HEK293 (cell line): Measurements from ENCODE around the gene PDXK.

Experiments used
- CTCF ChIA-PET: fragments of 350-600 bp; formaldehyde crosslinking; extraction: SDS; loops from one replicate; lab custom pipeline; 2021; ENCODE audit warnings: antibody characterized with exemption; lab: Yijun Ruan, JAX
- POLR2A ChIA-PET: fragments of 300-600 bp; formaldehyde crosslinking; extraction: SDS; loops from one replicate; lab custom pipeline; 2020; ENCODE audit warnings: antibody characterized with exemption, inconsistent platforms; lab: Yijun Ruan, JAX
- H3K27ac ChIP-seq: fragments of 200-500 bp; sonication (Bioruptor generic); 2 replicates; pipeline ENCODE4 v1.5.1; 2014; ENCODE audit warnings: low read depth, low read length, control low read depth, inconsistent platforms; ENCODE audit errors: extremely low read depth
- H3K36me3 ChIP-seq, 2 experiments: fragments of 200-500 bp in 1 of 2; sonication (Bioruptor generic) in 1 of 2; 1 replicate in 1 of 2; 2 replicates in 1 of 2; pipeline ENCODE4 v1.5.1; 2014 to 2017; ENCODE audit warnings: inconsistent platforms in 2 of 2, low read length in 2 of 2; ENCODE audit not compliant: control insufficient read depth in 2 of 2, insufficient read depth in 1 of 2
- H3K4me1 ChIP-seq: fragments of 200-500 bp; sonication (Bioruptor generic); 2 replicates; pipeline ENCODE4 v1.5.1; 2014; ENCODE audit warnings: mild to moderate bottlenecking, low read length, inconsistent platforms; ENCODE audit not compliant: control insufficient read depth, insufficient read depth
- H3K4me3 ChIP-seq: 2 replicates; pipeline ENCODE4 v1.5.1; 2011; ENCODE audit warnings: low read depth, mild to moderate bottlenecking, control low read depth, low read length, moderate library complexity
- H3K9me3 ChIP-seq: fragments of 200-500 bp; sonication (Bioruptor generic); 2 replicates; pipeline ENCODE4 v1.5.1; 2014; ENCODE audit warnings: low read depth, low read length, inconsistent platforms; ENCODE audit not compliant: control insufficient read depth, insufficient read depth
- CTCF ChIP-seq: fragments of 450-650 bp; formaldehyde crosslinking; IDR thresholded peaks from 2 replicates; pipeline ENCODE4 v1.5.1; 2016; ENCODE audit warnings: missing biosample characterization, missing genetic modification characterization
- IKZF3 ChIP-seq: fragments of 450-650 bp; IDR thresholded peaks from 2 replicates; pipeline ENCODE4 v1.5.0; 2018; ENCODE audit warnings: missing biosample characterization, mild to moderate bottlenecking, missing genetic modification characterization, moderate library complexity
- KLF1 ChIP-seq: fragments of 450-650 bp; formaldehyde crosslinking; IDR thresholded peaks from 2 replicates; pipeline ENCODE4 v1.5.1; 2016; ENCODE audit warnings: missing biosample characterization, missing genetic modification characterization
- KLF17 ChIP-seq: fragments of 450-650 bp; formaldehyde crosslinking; IDR thresholded peaks from 2 replicates; pipeline ENCODE4 v1.5.1; 2016; ENCODE audit warnings: missing biosample characterization, missing genetic modification characterization
- PATZ1 ChIP-seq: fragments of 450-650 bp; formaldehyde crosslinking; IDR thresholded peaks from 2 replicates; pipeline ENCODE4 v1.5.1; 2016; ENCODE audit warnings: missing biosample characterization, missing genetic modification characterization
- SCRT2 ChIP-seq: fragments of 450-650 bp; formaldehyde crosslinking; IDR thresholded peaks from 2 replicates; pipeline ENCODE4 v1.5.1; 2016; ENCODE audit warnings: missing biosample characterization, missing genetic modification characterization
- TRIM28 ChIP-seq: IDR thresholded peaks from 2 replicates; pipeline ENCODE4 v1.6.1; 2011; ENCODE audit warnings: low read length, control low read depth, borderline replicate concordance
- ZBTB26 ChIP-seq: fragments of 450-650 bp; formaldehyde crosslinking; optimal IDR thresholded peaks from 2 replicates; pipeline ENCODE3; 2016; ENCODE audit warnings: missing biosample characterization, mild to moderate bottlenecking, missing genetic modification characterization
- ZBTB48 ChIP-seq: fragments of 450-650 bp; formaldehyde crosslinking; IDR thresholded peaks from 2 replicates; pipeline ENCODE4 v1.5.1; 2016; ENCODE audit warnings: missing biosample characterization, missing genetic modification characterization
- ZBTB7A ChIP-seq: fragments of 450-650 bp; formaldehyde crosslinking; IDR thresholded peaks from 2 replicates; pipeline ENCODE4 v1.5.1; 2016; ENCODE audit warnings: low read depth, missing biosample characterization, missing genetic modification characterization
- ZNF169 ChIP-seq: fragments of 450-650 bp; formaldehyde crosslinking; IDR thresholded peaks from 2 replicates; pipeline ENCODE4 v1.5.1; 2016; ENCODE audit warnings: missing biosample characterization, missing genetic modification characterization
- ZNF184 ChIP-seq: fragments of 450-650 bp; IDR thresholded peaks from 2 replicates; pipeline ENCODE4 v1.5.1; 2018; ENCODE audit warnings: missing biosample characterization, mild to moderate bottlenecking, missing genetic modification characterization
- ZNF292 ChIP-seq: fragments of 450-650 bp; formaldehyde crosslinking; IDR thresholded peaks from 2 replicates; pipeline ENCODE4 v1.5.1; 2016; ENCODE audit warnings: low read depth, missing biosample characterization, missing genetic modification characterization, borderline replicate concordance
- ZNF335 ChIP-seq: fragments of 450-650 bp; formaldehyde crosslinking; conservative IDR thresholded peaks from 2 replicates; pipeline ENCODE4 v1.5.1; 2016; ENCODE audit warnings: missing biosample characterization, missing genetic modification characterization
- ZNF404 ChIP-seq: fragments of 450-650 bp; formaldehyde crosslinking; IDR thresholded peaks from 2 replicates; pipeline ENCODE4 v1.5.1; 2017; ENCODE audit warnings: missing biosample characterization, missing genetic modification characterization
- ZNF423 ChIP-seq: fragments of 450-650 bp; formaldehyde crosslinking; IDR thresholded peaks from 2 replicates; pipeline ENCODE4 v1.5.1; 2016; ENCODE audit warnings: missing biosample characterization, missing genetic modification characterization
- ZNF596 ChIP-seq: fragments of 450-650 bp; IDR thresholded peaks from 2 replicates; pipeline ENCODE4 v1.5.0; 2018; ENCODE audit warnings: missing biosample characterization, mild to moderate bottlenecking, missing genetic modification characterization, moderate library complexity
- ZNF600 ChIP-seq: fragments of 450-650 bp; formaldehyde crosslinking; IDR thresholded peaks from 2 replicates; pipeline ENCODE4 v1.5.1; 2016; ENCODE audit warnings: missing biosample characterization, missing genetic modification characterization
- ZNF645 ChIP-seq: fragments of 450-650 bp; formaldehyde crosslinking; IDR thresholded peaks from 2 replicates; pipeline ENCODE4; 2016; ENCODE audit warnings: missing biosample characterization, missing genetic modification characterization
- ZNF677 ChIP-seq: fragments of 450-650 bp; IDR thresholded peaks from 2 replicates; pipeline ENCODE4 v1.5.0; 2018; ENCODE audit warnings: missing biosample characterization, mild to moderate bottlenecking, missing genetic modification characterization, moderate library complexity
- ZNF692 ChIP-seq: fragments of 450-650 bp; formaldehyde crosslinking; IDR thresholded peaks from 2 replicates; pipeline ENCODE4 v1.5.1; 2016; ENCODE audit warnings: missing biosample characterization, missing genetic modification characterization
- ZNF707 ChIP-seq: fragments of 450-650 bp; formaldehyde crosslinking; IDR thresholded peaks from 2 replicates; pipeline ENCODE4 v1.5.1; 2016; ENCODE audit warnings: missing biosample characterization, missing genetic modification characterization
- ZNF76 ChIP-seq: fragments of 450-650 bp; formaldehyde crosslinking; IDR thresholded peaks from 2 replicates; pipeline ENCODE4; 2016; ENCODE audit warnings: low read depth, missing biosample characterization, missing genetic modification characterization, borderline replicate concordance
- ZSCAN30 ChIP-seq: fragments of 450-650 bp; IDR thresholded peaks from 2 replicates; pipeline ENCODE4 v1.5.1; 2018; ENCODE audit warnings: missing biosample characterization, mild to moderate bottlenecking, missing genetic modification characterization, moderate library complexity
- ZXDB ChIP-seq: fragments of 450-650 bp; formaldehyde crosslinking; IDR thresholded peaks from 2 replicates; pipeline ENCODE4 v1.5.1; 2016; ENCODE audit warnings: missing biosample characterization, missing genetic modification characterization
- TF ChIP-seq, protein P1 (sequence below): fragments of 450-650 bp; formaldehyde crosslinking; IDR thresholded peaks from 2 replicates; pipeline ENCODE4 v1.5.1; 2016; ENCODE audit warnings: missing biosample characterization, missing genetic modification characterization

PDXK gene

GRCh38 chr21:43775795-43776430, 57.0 kb downstream of the PDXK start, which contains the start of gene CSTB (continued):
- TF ChIP-seq ZXDB (tag by site-specific recombination) (peak; percentile 74; the same call in 1 of the 2 replicates), ZNF596 (tag by site-specific recombination) (no peak), ZNF76 (peak; percentile 43; the same call in 1 of the 2 replicates), KLF17 (tag by site-specific recombination) (0 out of 2 replicates have a peak, but pooled peaks have one; percentile 26), ZNF692 (tag by site-specific recombination) (peak; percentile 87), ZNF292 (0 out of 2 replicates have a peak, but pooled peaks have one; percentile 39), ZNF184 (tag by site-specific recombination) (peak; percentile 73; the same call in 1 of the 2 replicates), ZBTB26 (peak; percentile 95), ZSCAN30 (peak; percentile 80), ZNF404 (no peak), ZNF423 (tag by site-specific recombination) (peak; percentile 90), ZNF600 (tag by site-specific recombination) (peak; percentile 70), ZBTB48 (peak; percentile 46), ZBTB7A (no peak; the same call in 1 of the 2 replicates), ZNF677 (0 out of 2 replicates have a peak, but pooled peaks have one; percentile 21), IKZF3 (peak; percentile 21; the same call in 1 of the 2 replicates), TRIM28 (no peak), ZNF335 (tag by site-specific recombination) (peak; percentile 61), ZNF169 (tag by site-specific recombination) (no peak)

- no peak overlapping the region for H3K4me3 ChIP-seq
- no peaks in the 10 kb centered on the region for H3K9me3 ChIP-seq
- no peaks in the 10 kb centered on the region for H3K4me1 ChIP-seq
- ChIA-PET CTCF (no interaction called here), POLR2A (interaction anchor here (1.2 kb wide), 1 partner anchor 233 kb away, joined by 4 read pairs; no protein-coding TSS in a partner anchor)
- peaks cover 4 to 20% of the 10 kb centered on the region in 2 experiments; a peak in 2 of 3 replicates for H3K36me3 ChIP-seq
- H3K27ac ChIP-seq = no peak overlapping the region
- no peak for TF ChIP-seq CTCF (tag by site-specific recombination)
- TF ChIP-seq PATZ1 = 0 out of 2 replicates have a peak, but pooled peaks have one; percentile 16
- TF ChIP-seq, protein P1, sequence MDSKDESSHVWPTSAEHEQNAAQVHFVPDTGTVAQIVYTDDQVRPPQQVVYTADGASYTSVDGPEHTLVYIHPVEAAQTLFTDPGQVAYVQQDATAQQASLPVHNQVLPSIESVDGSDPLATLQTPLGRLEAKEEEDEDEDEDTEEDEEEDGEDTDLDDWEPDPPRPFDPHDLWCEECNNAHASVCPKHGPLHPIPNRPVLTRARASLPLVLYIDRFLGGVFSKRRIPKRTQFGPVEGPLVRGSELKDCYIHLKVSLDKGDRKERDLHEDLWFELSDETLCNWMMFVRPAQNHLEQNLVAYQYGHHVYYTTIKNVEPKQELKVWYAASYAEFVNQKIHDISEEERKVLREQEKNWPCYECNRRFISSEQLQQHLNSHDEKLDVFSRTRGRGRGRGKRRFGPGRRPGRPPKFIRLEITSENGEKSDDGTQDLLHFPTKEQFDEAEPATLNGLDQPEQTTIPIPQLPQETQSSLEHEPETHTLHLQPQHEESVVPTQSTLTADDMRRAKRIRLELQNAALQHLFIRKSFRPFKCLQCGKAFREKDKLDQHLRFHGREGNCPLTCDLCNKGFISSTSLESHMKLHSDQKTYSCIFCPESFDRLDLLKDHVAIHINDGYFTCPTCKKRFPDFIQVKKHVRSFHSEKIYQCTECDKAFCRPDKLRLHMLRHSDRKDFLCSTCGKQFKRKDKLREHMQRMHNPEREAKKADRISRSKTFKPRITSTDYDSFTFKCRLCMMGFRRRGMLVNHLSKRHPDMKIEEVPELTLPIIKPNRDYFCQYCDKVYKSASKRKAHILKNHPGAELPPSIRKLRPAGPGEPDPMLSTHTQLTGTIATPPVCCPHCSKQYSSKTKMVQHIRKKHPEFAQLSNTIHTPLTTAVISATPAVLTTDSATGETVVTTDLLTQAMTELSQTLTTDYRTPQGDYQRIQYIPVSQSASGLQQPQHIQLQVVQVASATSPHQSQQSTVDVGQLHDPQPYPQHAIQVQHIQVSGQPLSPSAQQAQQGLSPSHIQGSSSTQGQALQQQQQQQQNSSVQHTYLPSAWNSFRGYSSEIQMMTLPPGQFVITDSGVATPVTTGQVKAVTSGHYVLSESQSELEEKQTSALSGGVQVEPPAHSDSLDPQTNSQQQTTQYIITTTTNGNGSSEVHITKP (tag by site-specific recombination) = peak; percentile 46; the same call in 1 of the 2 replicates
- peak; percentile 89 for TF ChIP-seq SCRT2
- no peak for TF ChIP-seq KLF1 (tag by site-specific recombination)
- no peak for TF ChIP-seq ZNF707 (tag by site-specific recombination)
- no peak for TF ChIP-seq ZNF645 (tag by site-specific recombination)
These were observed 59.0 kb downstream of the PDXK start for GRCh38 chr21:43777953-43778352.
